ENCODE measurements around the gene CD300LD.

GRCh38 chr17:74605361-74605760 is 13.3 kb upstream of the CD300LD start:
- TF ChIP-seq, protein P1, sequence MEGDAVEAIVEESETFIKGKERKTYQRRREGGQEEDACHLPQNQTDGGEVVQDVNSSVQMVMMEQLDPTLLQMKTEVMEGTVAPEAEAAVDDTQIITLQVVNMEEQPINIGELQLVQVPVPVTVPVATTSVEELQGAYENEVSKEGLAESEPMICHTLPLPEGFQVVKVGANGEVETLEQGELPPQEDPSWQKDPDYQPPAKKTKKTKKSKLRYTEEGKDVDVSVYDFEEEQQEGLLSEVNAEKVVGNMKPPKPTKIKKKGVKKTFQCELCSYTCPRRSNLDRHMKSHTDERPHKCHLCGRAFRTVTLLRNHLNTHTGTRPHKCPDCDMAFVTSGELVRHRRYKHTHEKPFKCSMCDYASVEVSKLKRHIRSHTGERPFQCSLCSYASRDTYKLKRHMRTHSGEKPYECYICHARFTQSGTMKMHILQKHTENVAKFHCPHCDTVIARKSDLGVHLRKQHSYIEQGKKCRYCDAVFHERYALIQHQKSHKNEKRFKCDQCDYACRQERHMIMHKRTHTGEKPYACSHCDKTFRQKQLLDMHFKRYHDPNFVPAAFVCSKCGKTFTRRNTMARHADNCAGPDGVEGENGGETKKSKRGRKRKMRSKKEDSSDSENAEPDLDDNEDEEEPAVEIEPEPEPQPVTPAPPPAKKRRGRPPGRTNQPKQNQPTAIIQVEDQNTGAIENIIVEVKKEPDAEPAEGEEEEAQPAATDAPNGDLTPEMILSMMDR (IDR thresholded peaks at IDR 0.05), result no peak
- no peak for TF ChIP-seq POLR2A (IDR thresholded peaks at IDR 0.05)

All from Peyer's patch (tissue), 4 donors.